Neural progenitor cell (in vitro differentiated cells): ENCODE data around the gene TGFBR3.

Experiments used
- EZH2 ChIP-seq: fragments of 200-600 bp; sonication (generic); IDR thresholded peaks from 2 replicates; pipeline ENCODE4 v1.6.1; 2017; ENCODE audit warnings: antibody characterized with exemption, mild to moderate bottlenecking, moderate library complexity
- TF ChIP-seq, protein P1 (sequence below): fragments of 200-600 bp; sonication (generic); IDR thresholded peaks from 2 replicates; pipeline ENCODE4 v1.5.1; 2017; ENCODE audit warnings: antibody characterized with exemption, mild to moderate bottlenecking

DNA sequence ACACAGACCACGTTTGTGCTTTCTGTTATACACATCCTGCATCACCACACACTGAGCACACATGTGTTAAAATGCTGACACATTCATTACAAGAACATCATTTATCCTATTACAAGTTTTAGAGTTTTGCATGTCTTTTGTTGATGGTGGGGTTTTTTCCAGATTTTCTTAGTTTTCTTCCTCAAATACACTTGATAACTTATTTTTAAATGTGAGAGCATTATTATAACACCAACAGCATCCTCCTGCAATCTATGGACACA is 67.3 kb downstream of the TGFBR3 start:
- TF ChIP-seq, protein P1, sequence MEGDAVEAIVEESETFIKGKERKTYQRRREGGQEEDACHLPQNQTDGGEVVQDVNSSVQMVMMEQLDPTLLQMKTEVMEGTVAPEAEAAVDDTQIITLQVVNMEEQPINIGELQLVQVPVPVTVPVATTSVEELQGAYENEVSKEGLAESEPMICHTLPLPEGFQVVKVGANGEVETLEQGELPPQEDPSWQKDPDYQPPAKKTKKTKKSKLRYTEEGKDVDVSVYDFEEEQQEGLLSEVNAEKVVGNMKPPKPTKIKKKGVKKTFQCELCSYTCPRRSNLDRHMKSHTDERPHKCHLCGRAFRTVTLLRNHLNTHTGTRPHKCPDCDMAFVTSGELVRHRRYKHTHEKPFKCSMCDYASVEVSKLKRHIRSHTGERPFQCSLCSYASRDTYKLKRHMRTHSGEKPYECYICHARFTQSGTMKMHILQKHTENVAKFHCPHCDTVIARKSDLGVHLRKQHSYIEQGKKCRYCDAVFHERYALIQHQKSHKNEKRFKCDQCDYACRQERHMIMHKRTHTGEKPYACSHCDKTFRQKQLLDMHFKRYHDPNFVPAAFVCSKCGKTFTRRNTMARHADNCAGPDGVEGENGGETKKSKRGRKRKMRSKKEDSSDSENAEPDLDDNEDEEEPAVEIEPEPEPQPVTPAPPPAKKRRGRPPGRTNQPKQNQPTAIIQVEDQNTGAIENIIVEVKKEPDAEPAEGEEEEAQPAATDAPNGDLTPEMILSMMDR: no peak
- TF ChIP-seq EZH2: no peak
